Measurements from ENCODE around the gene FLVCR1.
A peak's percentile ranks its signal among the peaks of the same experiment; 100 is the strongest.

Gene FLVCR1

GRCh38 chr1:212917134-212917485 lies 59.0 kb downstream of the FLVCR1 start:
- no peak for TF ChIP-seq CTCF (IDR thresholded peaks at IDR 0.05; ENCODE audit: low read depth, low read length, missing control alignments)
- no peak overlapping the region for H3K4me3 ChIP-seq (ENCODE audit: low read depth, low read length)

GRCh38 chr1:212917858-212918257 lies 59.8 kb downstream of the FLVCR1 start:
- no peak for DNase-seq (ENCODE audit: low read depth)
- no peak overlapping the region for H3K4me3 ChIP-seq (ENCODE audit: low read depth, low read length)
- TF ChIP-seq CTCF (IDR thresholded peaks at IDR 0.05; ENCODE audit: low read depth, low read length, missing control alignments) = no peak

More at GRCh38 chr1:212917134-212917485, 59.0 kb downstream of the FLVCR1 start:
- DNase-seq (ENCODE audit: low read depth) = no peak

- no peak for DNase-seq (ENCODE audit: low read depth)
- no peak for TF ChIP-seq CTCF (IDR thresholded peaks at IDR 0.05; ENCODE audit: low read depth, low read length, missing control alignments)
- H3K4me3 ChIP-seq (ENCODE audit: low read depth, low read length) = no peak overlapping the region
Measured at GRCh38 chr1:212918824-212919223, 60.7 kb downstream of the FLVCR1 start.

- no peak for TF ChIP-seq CTCF (IDR thresholded peaks at IDR 0.05; ENCODE audit: low read depth, low read length, missing control alignments)
- no peak for DNase-seq (ENCODE audit: low read depth)
- no peak overlapping the region for H3K4me3 ChIP-seq (ENCODE audit: low read depth, low read length)
Measured at GRCh38 chr1:212920246-212920645, 62.2 kb downstream of the FLVCR1 start.

GRCh38 chr1:212920896-212921295 lies 62.8 kb downstream of the FLVCR1 start:
- no peak overlapping the region for H3K4me3 ChIP-seq (ENCODE audit: low read depth, low read length)
- no peak for DNase-seq (ENCODE audit: low read depth)

GRCh38 chr1:212922016-212922415 lies 63.9 kb downstream of the FLVCR1 start:
- DNase-seq (ENCODE audit: low read depth) = no peak
- H3K4me3 ChIP-seq (ENCODE audit: low read depth, low read length) = no peak overlapping the region
- TF ChIP-seq CTCF (IDR thresholded peaks at IDR 0.05; ENCODE audit: low read depth, low read length, missing control alignments) = no peak

More at GRCh38 chr1:212920896-212921295, 62.8 kb downstream of the FLVCR1 start:
- peak; percentile 80 for TF ChIP-seq CTCF (IDR thresholded peaks at IDR 0.05; ENCODE audit: low read depth, low read length, missing control alignments)

- no peak for TF ChIP-seq CTCF (IDR thresholded peaks at IDR 0.05; ENCODE audit: low read depth, low read length, missing control alignments)
- no peak for DNase-seq (ENCODE audit: low read depth)
- no peak overlapping the region for H3K4me3 ChIP-seq (ENCODE audit: low read depth, low read length)
Measured at GRCh38 chr1:212926372-212926771, 68.3 kb downstream of the FLVCR1 start.
